Loucy (cell line): ENCODE measurements around the gene MYO3B.

Experiments used
- EZH2phosphoT487 ChIP-seq: fragments of 200-600 bp; IDR thresholded peaks from 2 replicates; pipeline ENCODE4 v1.6.1; 2018; ENCODE audit warnings: antibody characterized with exemption, mild to moderate bottlenecking, moderate library complexity, borderline replicate concordance
- TF ChIP-seq, protein P1 (sequence below): fragments of 200-600 bp; sonication (generic); conservative IDR thresholded peaks from 2 replicates; pipeline ENCODE4 v1.5.1; 2014; ENCODE audit warnings: mild to moderate bottlenecking, antibody characterized with exemption, low read length

DNA sequence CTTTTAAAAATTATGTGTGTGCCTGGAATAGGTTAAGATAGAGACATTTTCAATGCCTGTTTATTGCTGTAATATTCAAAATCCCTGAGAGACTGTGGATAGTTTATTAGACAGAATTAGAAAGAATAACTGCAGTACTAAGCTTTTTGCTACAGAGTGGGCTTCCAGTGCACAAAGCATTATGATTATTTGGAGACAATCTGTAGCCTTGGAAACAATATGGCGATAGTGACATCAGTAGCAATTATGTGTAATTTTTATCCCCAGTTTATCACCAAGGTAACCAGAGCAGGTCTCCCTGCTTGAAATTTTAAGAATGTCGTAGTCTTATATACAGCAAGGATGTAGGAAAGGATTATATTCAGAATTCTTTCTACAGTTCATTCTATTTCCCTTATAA lies 100.0 kb downstream of the MYO3B start:
- TF ChIP-seq, protein P1, sequence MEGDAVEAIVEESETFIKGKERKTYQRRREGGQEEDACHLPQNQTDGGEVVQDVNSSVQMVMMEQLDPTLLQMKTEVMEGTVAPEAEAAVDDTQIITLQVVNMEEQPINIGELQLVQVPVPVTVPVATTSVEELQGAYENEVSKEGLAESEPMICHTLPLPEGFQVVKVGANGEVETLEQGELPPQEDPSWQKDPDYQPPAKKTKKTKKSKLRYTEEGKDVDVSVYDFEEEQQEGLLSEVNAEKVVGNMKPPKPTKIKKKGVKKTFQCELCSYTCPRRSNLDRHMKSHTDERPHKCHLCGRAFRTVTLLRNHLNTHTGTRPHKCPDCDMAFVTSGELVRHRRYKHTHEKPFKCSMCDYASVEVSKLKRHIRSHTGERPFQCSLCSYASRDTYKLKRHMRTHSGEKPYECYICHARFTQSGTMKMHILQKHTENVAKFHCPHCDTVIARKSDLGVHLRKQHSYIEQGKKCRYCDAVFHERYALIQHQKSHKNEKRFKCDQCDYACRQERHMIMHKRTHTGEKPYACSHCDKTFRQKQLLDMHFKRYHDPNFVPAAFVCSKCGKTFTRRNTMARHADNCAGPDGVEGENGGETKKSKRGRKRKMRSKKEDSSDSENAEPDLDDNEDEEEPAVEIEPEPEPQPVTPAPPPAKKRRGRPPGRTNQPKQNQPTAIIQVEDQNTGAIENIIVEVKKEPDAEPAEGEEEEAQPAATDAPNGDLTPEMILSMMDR = no peak
- no peak for TF ChIP-seq EZH2phosphoT487
